ENCODE measurements around the gene RCCD1. TPM values are rescaled to one million over a fixed set of nuclear protein-coding genes. Genes with fewer than 3 reads are reported as not detected.

RCCD1 gene
- polyA plus RNA-seq, 1 donor from 2014 or later, result 4.5 TPM

DNA sequence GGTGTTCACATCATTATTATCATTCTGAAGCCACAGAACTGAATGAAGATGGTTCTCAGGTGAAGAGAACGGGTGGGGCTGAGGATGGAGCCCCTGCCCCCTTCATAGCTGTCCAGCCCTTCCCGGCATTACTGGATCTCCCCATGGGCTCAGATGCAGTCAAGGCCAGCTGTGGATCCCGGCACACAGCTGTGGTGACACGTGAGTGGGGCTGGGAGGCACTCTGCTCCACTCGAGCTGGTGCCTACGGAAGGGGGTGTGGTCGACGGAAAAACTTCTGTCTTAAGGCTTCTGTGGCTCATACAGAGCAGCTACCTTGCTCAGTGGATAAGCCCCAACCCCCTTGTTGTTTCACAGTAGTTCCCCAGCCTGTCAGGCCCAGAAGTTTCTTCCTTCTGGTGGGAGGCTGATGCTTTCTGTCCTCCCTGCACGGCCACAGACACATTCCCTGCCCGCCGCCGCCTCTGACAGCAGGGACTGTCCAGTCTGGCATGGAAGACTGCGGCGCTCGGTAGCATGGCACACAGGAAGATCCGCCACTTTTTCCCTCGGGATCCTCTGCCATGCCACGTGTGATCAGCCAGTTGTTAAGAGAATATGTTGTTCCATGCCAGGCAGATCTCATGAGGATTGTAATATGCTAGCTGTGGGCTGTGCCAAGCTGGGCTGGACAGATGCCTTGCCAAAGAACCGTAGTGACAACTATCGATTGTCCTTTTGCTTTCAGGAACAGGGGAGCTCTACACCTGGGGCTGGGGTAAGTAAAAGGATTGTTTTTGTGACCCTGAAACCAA is 5.8 kb downstream of the RCCD1 start:
- Histone ChIP-seq H3K79me2 (replicated peaks; ENCODE audit: insufficient read depth, low read length) (no peaks in the 10 kb centered on the region), H3K4me3 (ENCODE audit: low read length) (no peak overlapping the region), H3F3A (ENCODE audit: insufficient read depth, low read length, poor library complexity, severe bottlenecking) (no peaks in the 10 kb centered on the region), H3K27me3 (ENCODE audit: insufficient read depth, low read depth, low read length) (peaks cover 15% of the 10 kb centered on the region), H3K9me3 (ENCODE audit: low read length) (no peaks in the 10 kb centered on the region), H3K4me2 (ENCODE audit: low read length) (no peak overlapping the region), H3K9me2 (ENCODE audit: insufficient read depth, low read length) (no peaks in the 10 kb centered on the region), H3K9ac (ENCODE audit: low read length) (no peak overlapping the region), H4K20me1 (ENCODE audit: insufficient read depth) (no peaks in the 10 kb centered on the region), H3K27ac (ENCODE audit: low read length) (no peak overlapping the region), H3K36me3 (ENCODE audit: insufficient read depth, low read length) (no peaks in the 10 kb centered on the region), H2AFZ (ENCODE audit: low read depth, low read length) (no peak overlapping the region)
- no peak for TF ChIP-seq POLR2AphosphoS5 (IDR thresholded peaks at IDR 0.05)
- TF ChIP-seq, protein P1, sequence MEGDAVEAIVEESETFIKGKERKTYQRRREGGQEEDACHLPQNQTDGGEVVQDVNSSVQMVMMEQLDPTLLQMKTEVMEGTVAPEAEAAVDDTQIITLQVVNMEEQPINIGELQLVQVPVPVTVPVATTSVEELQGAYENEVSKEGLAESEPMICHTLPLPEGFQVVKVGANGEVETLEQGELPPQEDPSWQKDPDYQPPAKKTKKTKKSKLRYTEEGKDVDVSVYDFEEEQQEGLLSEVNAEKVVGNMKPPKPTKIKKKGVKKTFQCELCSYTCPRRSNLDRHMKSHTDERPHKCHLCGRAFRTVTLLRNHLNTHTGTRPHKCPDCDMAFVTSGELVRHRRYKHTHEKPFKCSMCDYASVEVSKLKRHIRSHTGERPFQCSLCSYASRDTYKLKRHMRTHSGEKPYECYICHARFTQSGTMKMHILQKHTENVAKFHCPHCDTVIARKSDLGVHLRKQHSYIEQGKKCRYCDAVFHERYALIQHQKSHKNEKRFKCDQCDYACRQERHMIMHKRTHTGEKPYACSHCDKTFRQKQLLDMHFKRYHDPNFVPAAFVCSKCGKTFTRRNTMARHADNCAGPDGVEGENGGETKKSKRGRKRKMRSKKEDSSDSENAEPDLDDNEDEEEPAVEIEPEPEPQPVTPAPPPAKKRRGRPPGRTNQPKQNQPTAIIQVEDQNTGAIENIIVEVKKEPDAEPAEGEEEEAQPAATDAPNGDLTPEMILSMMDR (IDR thresholded peaks at IDR 0.05; ENCODE audit: poor library complexity, severe bottlenecking), result no peak
- TF ChIP-seq EZH2 (IDR thresholded peaks at IDR 0.05; ENCODE audit: borderline replicate concordance, insufficient read depth, low read length, poor library complexity, severe bottlenecking), result no peak
- no peak for TF ChIP-seq SMC3 (conservative IDR thresholded peaks at IDR 0.05; ENCODE audit: poor library complexity)
- no peak for TF ChIP-seq TAF1 (IDR thresholded peaks at IDR 0.05; ENCODE audit: low read depth)
- TF ChIP-seq, protein P2, sequence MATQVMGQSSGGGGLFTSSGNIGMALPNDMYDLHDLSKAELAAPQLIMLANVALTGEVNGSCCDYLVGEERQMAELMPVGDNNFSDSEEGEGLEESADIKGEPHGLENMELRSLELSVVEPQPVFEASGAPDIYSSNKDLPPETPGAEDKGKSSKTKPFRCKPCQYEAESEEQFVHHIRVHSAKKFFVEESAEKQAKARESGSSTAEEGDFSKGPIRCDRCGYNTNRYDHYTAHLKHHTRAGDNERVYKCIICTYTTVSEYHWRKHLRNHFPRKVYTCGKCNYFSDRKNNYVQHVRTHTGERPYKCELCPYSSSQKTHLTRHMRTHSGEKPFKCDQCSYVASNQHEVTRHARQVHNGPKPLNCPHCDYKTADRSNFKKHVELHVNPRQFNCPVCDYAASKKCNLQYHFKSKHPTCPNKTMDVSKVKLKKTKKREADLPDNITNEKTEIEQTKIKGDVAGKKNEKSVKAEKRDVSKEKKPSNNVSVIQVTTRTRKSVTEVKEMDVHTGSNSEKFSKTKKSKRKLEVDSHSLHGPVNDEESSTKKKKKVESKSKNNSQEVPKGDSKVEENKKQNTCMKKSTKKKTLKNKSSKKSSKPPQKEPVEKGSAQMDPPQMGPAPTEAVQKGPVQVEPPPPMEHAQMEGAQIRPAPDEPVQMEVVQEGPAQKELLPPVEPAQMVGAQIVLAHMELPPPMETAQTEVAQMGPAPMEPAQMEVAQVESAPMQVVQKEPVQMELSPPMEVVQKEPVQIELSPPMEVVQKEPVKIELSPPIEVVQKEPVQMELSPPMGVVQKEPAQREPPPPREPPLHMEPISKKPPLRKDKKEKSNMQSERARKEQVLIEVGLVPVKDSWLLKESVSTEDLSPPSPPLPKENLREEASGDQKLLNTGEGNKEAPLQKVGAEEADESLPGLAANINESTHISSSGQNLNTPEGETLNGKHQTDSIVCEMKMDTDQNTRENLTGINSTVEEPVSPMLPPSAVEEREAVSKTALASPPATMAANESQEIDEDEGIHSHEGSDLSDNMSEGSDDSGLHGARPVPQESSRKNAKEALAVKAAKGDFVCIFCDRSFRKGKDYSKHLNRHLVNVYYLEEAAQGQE (IDR thresholded peaks at IDR 0.05; ENCODE audit: borderline replicate concordance), result no peak

DNA sequence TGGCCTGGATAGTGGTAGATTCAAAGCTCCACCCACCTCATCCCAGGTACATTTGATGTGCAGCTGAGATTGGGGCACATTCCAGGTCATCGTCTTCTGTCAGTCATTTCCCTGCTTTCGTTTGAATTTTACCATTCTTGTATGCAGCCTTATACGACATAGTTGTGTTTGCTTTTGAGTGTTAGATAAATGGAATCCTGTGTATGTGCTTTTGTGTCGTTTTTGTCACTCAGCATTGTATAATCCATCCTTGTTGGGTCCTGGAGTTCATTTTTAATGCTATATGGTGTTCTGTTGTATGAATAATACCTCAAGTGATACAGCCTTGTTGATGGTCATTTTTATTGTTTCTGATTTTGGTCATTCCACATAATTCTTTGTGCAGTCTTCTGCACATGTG is 7.3 kb downstream of the RCCD1 start:
- TF ChIP-seq TAF1 (IDR thresholded peaks at IDR 0.05; ENCODE audit: low read depth) (no peak), EP300 (conservative IDR thresholded peaks at IDR 0.05; ENCODE audit: poor library complexity, severe bottlenecking) (no peak), SMC3 (conservative IDR thresholded peaks at IDR 0.05; ENCODE audit: poor library complexity) (no peak), EZH2 (IDR thresholded peaks at IDR 0.05; ENCODE audit: borderline replicate concordance, insufficient read depth, low read length, poor library complexity, severe bottlenecking) (no peak)
- Histone ChIP-seq H4K20me1 (ENCODE audit: insufficient read depth) (no peaks in the 10 kb centered on the region), H3F3A (ENCODE audit: insufficient read depth, low read length, poor library complexity, severe bottlenecking) (no peaks in the 10 kb centered on the region), H3K79me2 (replicated peaks; ENCODE audit: insufficient read depth, low read length) (no peaks in the 10 kb centered on the region), H3K4me2 (ENCODE audit: low read length) (no peak overlapping the region), H3K36me3 (ENCODE audit: insufficient read depth, low read length) (no peaks in the 10 kb centered on the region), H3K4me3 (ENCODE audit: low read length) (no peak overlapping the region), H3K9me2 (ENCODE audit: insufficient read depth, low read length) (no peaks in the 10 kb centered on the region), H3K9ac (ENCODE audit: low read length) (no peak overlapping the region), H3K27ac (ENCODE audit: low read length) (no peak overlapping the region), H3K27me3 (ENCODE audit: insufficient read depth, low read depth, low read length) (peaks cover 3% of the 10 kb centered on the region), H3K9me3 (ENCODE audit: low read length) (no peaks in the 10 kb centered on the region), H2AFZ (ENCODE audit: low read depth, low read length) (no peak overlapping the region)

GRCh38 chr15:90966262-90966661 is 11.6 kb downstream of the RCCD1 start:
- Histone ChIP-seq H3K4me2 (ENCODE audit: low read length) (no peak overlapping the region), H2AFZ (ENCODE audit: low read depth, low read length) (no peak overlapping the region), H3K9ac (ENCODE audit: low read length) (no peak overlapping the region), H3K4me3 (ENCODE audit: low read length) (no peak overlapping the region), H3K9me2 (ENCODE audit: insufficient read depth, low read length) (no peaks in the 10 kb centered on the region), H4K20me1 (ENCODE audit: insufficient read depth) (no peaks in the 10 kb centered on the region), H3F3A (ENCODE audit: insufficient read depth, low read length, poor library complexity, severe bottlenecking) (no peaks in the 10 kb centered on the region), H3K27me3 (ENCODE audit: insufficient read depth, low read depth, low read length) (no peaks in the 10 kb centered on the region), H3K27ac (ENCODE audit: low read length) (no peak overlapping the region), H3K36me3 (ENCODE audit: insufficient read depth, low read length) (no peaks in the 10 kb centered on the region), H3K79me2 (replicated peaks; ENCODE audit: insufficient read depth, low read length) (no peaks in the 10 kb centered on the region), H3K9me3 (ENCODE audit: low read length) (no peaks in the 10 kb centered on the region)
- TF ChIP-seq POLR2AphosphoS5 (IDR thresholded peaks at IDR 0.05), result no peak
- TF ChIP-seq, protein P1 (IDR thresholded peaks at IDR 0.05; ENCODE audit: poor library complexity, severe bottlenecking), result no peak
- TF ChIP-seq SMC3 (conservative IDR thresholded peaks at IDR 0.05; ENCODE audit: poor library complexity), result no peak
- TF ChIP-seq TAF1 (IDR thresholded peaks at IDR 0.05; ENCODE audit: low read depth), result no peak
- TF ChIP-seq RAD21 (conservative IDR thresholded peaks at IDR 0.05), result no peak
- no peak for TF ChIP-seq EP300 (conservative IDR thresholded peaks at IDR 0.05; ENCODE audit: poor library complexity, severe bottlenecking)
- no peak for TF ChIP-seq MXI1 (conservative IDR thresholded peaks at IDR 0.05; ENCODE audit: poor library complexity, severe bottlenecking)
- TF ChIP-seq EZH2 (IDR thresholded peaks at IDR 0.05; ENCODE audit: borderline replicate concordance, insufficient read depth, low read length, poor library complexity, severe bottlenecking), result no peak

Data from neural cell (in vitro differentiated cells).